Measurements from ENCODE around the gene ZNF821.
A peak's percentile ranks its signal among the peaks of the same experiment; 100 is the strongest.
"Not testable (repeated sequence)": the region's sequence is repeated elsewhere in the genome, so short reads cannot be mapped to it uniquely, and the experiment has no call there.

The ZNF821 gene

DNA sequence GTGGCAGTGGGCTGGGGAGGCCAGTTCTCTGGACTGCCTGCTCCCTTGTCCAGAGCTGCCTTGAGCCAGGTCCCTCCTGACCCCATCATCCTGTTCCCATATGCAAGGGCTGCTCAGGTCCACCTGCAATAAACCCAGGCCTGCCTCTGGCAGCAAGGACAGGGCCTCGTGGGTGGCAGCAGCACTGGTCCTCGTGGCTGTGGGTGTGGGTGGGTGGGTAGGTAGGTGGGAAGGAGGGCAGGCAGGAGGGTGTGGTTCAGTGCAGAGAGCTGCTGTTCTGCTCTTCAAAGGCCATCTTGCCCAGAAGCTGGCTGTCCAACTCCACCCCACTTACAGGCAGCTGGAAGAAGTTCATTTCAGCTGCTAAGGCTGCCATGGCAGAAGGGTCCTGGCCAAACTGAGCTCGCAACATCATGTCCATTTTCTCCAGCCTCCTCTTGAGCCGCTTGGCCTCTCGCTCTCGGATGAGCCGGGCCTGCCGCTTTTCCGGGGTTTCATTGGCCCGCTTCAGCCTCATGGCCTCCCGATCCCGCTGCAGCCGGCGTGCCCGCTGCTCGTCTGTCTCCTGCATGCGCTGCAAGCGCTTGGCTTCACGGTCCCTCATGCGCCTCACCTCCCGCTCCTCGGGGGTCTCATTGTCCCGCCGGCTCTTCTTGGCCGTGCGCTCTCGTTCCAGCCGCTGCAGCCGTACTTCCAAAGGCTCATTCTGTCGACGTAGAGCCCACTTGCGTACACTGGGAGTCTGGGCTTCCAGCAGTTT is 24.0 kb downstream of the ZNF821 start:
- DNase-seq (ENCODE audit: low spot score) = no peak

GRCh38 chr16:71855937-71856662 is 27.9 kb downstream of the ZNF821 start:
- DNase-seq (ENCODE audit: low spot score) = no peak

DNA sequence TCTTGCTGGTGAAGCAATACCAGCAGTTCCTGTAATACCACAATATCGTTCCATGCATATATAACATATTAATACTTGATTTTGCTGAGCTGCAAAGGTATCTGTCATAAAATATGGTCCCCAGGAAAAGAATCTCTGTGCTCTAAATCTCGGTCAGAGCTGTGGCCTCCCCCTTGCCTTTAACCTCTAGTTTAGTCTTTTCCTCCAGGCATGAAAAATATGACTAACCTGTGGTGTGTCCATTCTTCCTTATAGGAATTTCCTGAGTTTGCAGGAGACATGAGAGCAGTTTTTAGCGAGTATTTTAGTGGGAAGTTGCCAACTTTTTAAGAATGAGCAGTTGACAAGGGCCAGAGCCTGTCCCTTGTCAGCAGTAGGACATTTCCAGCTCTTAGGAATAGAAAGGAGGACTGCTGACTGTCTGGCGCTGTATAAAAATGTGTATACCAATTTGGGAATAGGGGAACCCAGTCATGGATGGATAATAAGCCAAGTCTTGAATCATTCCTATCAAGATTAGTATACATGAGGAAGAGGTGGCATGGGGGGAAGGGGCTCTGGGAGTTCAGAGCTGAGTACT is 29.5 kb downstream of the ZNF821 start:
- no peak for DNase-seq (ENCODE audit: low spot score)

- no peak for DNase-seq (ENCODE audit: low spot score)
Measured at GRCh38 chr16:71853413-71853812, 30.6 kb downstream of the ZNF821 start.

DNA sequence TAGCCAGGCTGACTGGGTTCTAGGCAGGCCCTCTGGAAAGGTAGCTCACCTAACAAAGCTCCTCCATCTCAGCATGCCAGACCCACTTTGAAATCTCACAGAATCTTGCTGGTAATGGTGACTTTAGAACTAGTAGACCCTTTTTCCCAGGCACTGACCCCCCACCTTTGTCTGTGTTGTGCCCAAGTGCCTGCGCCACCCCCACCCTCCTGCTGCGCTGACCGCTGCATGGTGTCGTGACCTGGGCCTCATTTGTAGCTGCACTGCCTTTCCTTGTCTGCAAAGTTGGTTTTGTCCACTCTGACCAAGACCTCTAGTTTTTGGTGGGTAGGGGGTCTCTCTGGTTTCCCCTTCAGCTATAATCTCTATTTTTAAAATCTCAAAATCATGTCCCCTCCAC is 31.4 kb downstream of the ZNF821 start:
- no peak for DNase-seq (ENCODE audit: low spot score)

GRCh38 chr16:71852158-71852557 is 31.8 kb downstream of the ZNF821 start:
- no peak for DNase-seq (ENCODE audit: low spot score)

GRCh38 chr16:71851746-71852145 is 32.2 kb downstream of the ZNF821 start:
- DNase-seq (ENCODE audit: low spot score) = no peak

GRCh38 chr16:71848622-71849021 is 35.4 kb downstream of the ZNF821 start:
- DNase-seq (ENCODE audit: low spot score) = no peak

DNA sequence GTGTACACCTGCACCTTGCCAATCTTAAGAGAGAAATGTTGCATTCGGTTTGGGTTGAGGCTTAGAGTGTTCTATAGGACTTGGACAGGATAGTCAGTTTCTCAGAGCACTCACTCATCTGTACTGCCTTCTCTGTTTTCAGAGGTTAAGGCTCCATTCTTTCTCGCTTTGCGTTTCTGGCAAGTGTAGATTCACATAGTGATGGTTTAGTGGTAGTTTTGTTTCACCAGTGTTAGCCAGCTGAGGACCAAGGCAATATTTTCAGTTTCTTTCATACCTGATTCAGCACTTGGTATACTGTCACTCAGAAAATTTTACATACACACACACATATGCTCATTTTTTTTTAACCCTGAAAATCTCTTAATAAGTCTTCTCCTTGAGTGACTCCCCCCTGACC is 36.9 kb downstream of the ZNF821 start:
- DNase-seq (ENCODE audit: low spot score) = no peak

DNA sequence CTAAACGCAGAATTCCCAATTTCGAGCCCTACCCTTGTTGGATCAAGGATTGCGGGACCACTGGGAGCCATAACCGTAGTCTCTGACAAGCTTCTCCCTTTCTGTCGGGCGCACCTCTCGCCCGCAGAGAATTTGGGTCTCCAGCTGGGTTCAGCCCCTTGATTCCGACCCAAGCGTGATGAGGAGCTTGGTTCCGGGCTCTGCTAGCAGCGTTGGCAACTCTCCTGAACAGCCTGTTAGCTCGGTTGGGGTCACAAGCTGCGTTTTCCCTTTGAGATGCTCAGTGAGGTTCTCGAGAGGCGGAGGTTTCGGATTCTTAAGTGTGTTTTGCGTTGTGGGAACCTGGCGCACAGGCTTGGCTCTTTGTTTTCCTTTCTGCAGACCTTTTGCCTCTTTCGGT is 37.6 kb downstream of the ZNF821 start:
- DNase-seq (ENCODE audit: low spot score) = peak; percentile 19

DNA sequence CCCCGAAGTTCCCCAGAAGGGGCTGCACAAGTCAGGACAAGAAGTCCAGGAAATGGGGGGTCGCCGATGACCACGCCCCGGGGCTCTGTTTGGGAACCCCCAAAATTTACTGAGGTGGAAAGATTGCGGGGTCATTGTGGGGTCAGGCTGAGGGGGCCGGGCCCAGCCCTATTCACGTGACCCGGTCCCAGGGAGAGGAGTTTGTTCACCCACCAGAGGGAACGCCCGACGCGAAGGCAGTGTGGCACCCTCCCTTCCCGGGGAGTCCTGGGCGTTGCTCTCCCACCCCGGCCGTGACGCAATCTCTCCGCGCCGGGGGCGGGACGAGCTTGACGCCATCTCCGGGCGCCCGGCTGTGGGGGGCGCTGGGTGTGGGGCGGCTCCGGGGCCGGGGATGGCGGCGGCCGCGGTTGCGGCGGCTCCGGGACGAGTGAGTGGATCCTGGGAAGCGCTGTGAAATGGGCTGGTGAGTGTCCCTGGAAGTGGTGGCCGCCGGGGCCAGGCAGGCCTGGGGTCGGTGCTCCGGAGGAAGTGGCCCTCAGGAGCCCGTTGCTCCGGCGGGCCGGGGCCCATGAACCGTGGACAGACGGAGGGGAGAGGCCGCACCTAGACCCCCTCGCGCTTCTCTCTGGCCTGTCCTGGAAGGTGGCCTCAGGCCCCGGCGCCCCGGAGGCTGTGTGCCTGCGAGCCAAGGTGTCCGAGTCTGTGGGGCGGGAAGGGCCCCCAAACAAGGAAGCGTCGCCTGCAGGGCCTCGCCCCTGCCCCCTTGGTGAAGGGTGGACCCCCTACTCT is 38.1 kb downstream of the ZNF821 start, which contains the start of gene ATXN1L:
TSS of gene ATXN1L (plus strand) at position 338 of the 792 bp plus-strand sequence. CDS start 3,765 bp downstream, outside the sequence.
- peak; percentile 100 for DNase-seq (ENCODE audit: low spot score)

- no peak for DNase-seq (ENCODE audit: low spot score)
Measured at GRCh38 chr16:71843572-71843971, 40.4 kb downstream of the ZNF821 start.

DNA sequence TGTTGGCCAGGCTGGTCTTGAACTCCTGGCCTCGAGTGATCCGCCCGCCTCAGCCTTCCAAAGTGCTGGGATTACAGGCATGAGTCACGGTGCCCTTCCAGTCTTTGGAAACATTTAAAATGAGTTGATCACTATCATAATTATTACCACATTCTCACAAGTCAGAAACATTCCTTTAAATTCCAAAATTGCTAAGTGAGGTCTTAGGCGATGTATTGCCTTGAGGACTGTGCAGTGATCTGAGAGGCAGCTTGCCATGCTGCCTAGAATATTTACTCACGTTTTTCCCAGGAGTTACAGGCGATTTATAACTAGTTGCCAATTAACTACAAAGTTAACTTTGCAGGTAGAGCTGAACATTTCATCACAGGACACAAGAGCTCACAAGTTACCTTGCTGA is 43.9 kb downstream of the ZNF821 start:
- DNase-seq (ENCODE audit: low spot score) = peak; percentile 74

- no peak for DNase-seq (ENCODE audit: low spot score)
Measured at GRCh38 chr16:71837150-71837549, 46.8 kb downstream of the ZNF821 start.

GRCh38 chr16:71834291-71834690 is 49.7 kb downstream of the ZNF821 start:
- DNase-seq (ENCODE audit: low spot score) = no peak

DNA sequence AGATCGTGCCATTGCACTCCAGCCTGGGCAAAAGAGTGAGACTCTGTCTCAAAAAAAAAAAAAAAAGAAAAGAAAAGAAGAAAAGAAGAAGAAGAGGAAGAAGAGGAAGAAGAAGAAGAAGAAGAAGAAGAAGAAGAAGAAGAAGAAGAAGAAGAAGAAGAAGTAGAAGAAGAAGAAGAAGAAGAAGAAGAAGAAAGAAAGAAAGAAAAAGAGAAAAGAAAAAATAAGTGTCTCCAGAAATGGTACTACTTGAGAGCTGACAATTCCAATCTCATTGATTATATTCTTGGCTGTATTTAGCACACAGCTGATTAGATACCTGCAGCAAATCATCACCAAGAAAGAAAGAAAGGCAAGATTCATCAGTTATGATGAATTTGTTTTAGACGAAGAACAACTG is 51.9 kb downstream of the ZNF821 start:
- DNase-seq (ENCODE audit: low spot score) = not testable (repeated sequence)

- not testable (repeated sequence) for DNase-seq (ENCODE audit: low spot score)
Measured at GRCh38 chr16:71831698-71832097, 52.3 kb downstream of the ZNF821 start.

DNA sequence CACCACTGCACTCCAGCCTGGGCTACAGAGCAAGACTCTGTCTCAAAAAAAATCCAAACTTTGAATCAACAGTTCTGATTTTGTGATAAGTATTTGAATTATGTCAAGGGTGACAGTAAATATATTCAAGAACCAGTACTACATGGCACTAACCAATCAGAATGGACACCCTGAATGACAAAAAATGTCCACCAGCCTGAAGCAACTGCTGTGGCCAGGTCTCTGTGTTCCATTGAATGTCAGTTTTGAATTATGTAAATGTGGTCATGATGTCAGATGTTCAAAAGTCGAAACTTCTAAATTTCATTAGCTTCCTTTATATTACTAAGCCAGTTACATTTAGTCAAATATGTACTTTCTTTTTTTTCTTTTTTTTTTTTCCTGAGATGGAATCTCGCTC is 53.6 kb downstream of the ZNF821 start:
- no peak for DNase-seq (ENCODE audit: low spot score)

- DNase-seq (ENCODE audit: low spot score) = no peak
Measured at GRCh38 chr16:71826533-71827017, 57.4 kb downstream of the ZNF821 start.

DNA sequence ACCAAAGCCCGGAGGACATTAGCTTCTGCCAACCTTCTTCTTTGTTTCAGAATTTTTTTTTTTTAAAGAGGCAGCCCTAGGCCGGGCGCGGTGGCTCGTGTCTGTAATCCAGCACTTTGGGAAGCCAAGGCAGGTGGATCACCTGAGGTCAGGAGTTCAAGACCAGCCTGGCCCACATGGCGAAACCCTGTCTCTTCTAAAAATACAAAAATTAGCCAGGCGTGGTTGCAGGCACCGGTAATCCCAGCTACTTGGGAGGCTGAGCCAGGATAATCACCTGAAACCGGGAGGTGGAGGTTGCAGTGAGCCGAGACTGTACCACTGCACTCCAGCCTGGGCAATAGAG is 66.9 kb downstream of the ZNF821 start:
- DNase-seq (ENCODE audit: low spot score) = not testable (repeated sequence)

GRCh38 chr16:71811261-71811803 is 72.7 kb downstream of the ZNF821 start:
- DNase-seq (ENCODE audit: low spot score) = no peak

GRCh38 chr16:71810155-71810530 is 73.8 kb downstream of the ZNF821 start:
- not testable (repeated sequence) for DNase-seq (ENCODE audit: low spot score)

All from GM03348 (cell line).